Cardiac fibroblast (primary cell): ENCODE data around the gene FGB.
"Not testable (repeated sequence)": the region's sequence is repeated elsewhere in the genome, so short reads cannot be mapped to it uniquely, and the experiment has no call there.

Source experiments
- DNase-seq, 2 donors: peaks; one replicate each; pipeline versions ENCODE4 v3.0.0 to v3.0.0-alpha.2; 2010; ENCODE audit warnings: low read depth in 2 of 2
- H3K4me3 ChIP-seq, 2 donors: replicated peaks in 1 of 2; 1 replicate in 1 of 2; 2 replicates in 1 of 2; pipeline ENCODE4 v1.5.1; 2011; ENCODE audit warnings: low read depth in 2 of 2, low read length in 2 of 2, mild to moderate bottlenecking in 2 of 2, moderate library complexity in 1 of 2
- CTCF ChIP-seq: IDR thresholded peaks from one replicate; pipeline ENCODE4 v1.5.1; 2011; ENCODE audit warnings: low read depth, mild to moderate bottlenecking, low read length, inconsistent platforms

Gene FGB

GRCh38 chr4:154591890-154592289 is 29.1 kb downstream of the FGB start:
- no peak for TF ChIP-seq CTCF
- H3K4me3 ChIP-seq: no peak overlapping the region
- no peak for DNase-seq

GRCh38 chr4:154593868-154594267 is 31.1 kb downstream of the FGB start:
- TF ChIP-seq CTCF: no peak
- H3K4me3 ChIP-seq: no peak overlapping the region
- DNase-seq: no peak

- not testable (repeated sequence) for H3K4me3 ChIP-seq, DNase-seq
Observed at GRCh38 chr4:154594343-154594742, 31.5 kb downstream of the FGB start.

- no peak overlapping the region for H3K4me3 ChIP-seq
- peak in 1 of 2 donors; percentile 8 for DNase-seq
- no peak for TF ChIP-seq CTCF
Observed at GRCh38 chr4:154595807-154596206, 33.0 kb downstream of the FGB start.

GRCh38 chr4:154597281-154597680 is 34.5 kb downstream of the FGB start:
- DNase-seq, H3K4me3 ChIP-seq: not testable (repeated sequence)

GRCh38 chr4:154597798-154598774 is 35.3 kb downstream of the FGB start:
- no peak overlapping the region for H3K4me3 ChIP-seq
- TF ChIP-seq CTCF: no peak

GRCh38 chr4:154602404-154603020 is 39.7 kb downstream of the FGB start:
- DNase-seq: peak in 1 of 2 donors; percentile 11
- TF ChIP-seq CTCF: no peak
- H3K4me3 ChIP-seq: no peak overlapping the region

More at GRCh38 chr4:154597798-154598774, 35.3 kb downstream of the FGB start:
- DNase-seq: no peak
